Fibroblast of lung (primary cell): ENCODE data around the gene RPS19BP1. TPM values are rescaled to one million over a fixed set of nuclear protein-coding genes. Genes with fewer than 3 reads are reported as not detected.

ENCODE experiments used
- DNase-seq, 2 donors: peaks; one replicate each; pipeline versions ENCODE4 v3.0.0 to v3.0.0-alpha.2; 2010; ENCODE audit warnings: low read depth in 2 of 2
- H2AFZ ChIP-seq: 2 replicates; pipeline ENCODE4 v1.5.1; 2012; ENCODE audit warnings: low read length, control low read depth, inconsistent platforms
- H3K27ac ChIP-seq: 2 replicates; pipeline ENCODE4 v1.5.1; 2011; ENCODE audit warnings: low read length, control low read depth; ENCODE audit not compliant: insufficient read depth
- H3K27me3 ChIP-seq: 2 replicates; pipeline ENCODE4 v1.5.1; 2011; ENCODE audit warnings: mild to moderate bottlenecking, low read length; ENCODE audit not compliant: control insufficient read depth, insufficient read depth
- H3K36me3 ChIP-seq: 2 replicates; pipeline ENCODE4 v1.5.1; 2011; ENCODE audit warnings: low read length; ENCODE audit not compliant: control insufficient read depth, insufficient read depth
- H3K4me1 ChIP-seq: 2 replicates; pipeline ENCODE4 v1.5.1; 2011; ENCODE audit warnings: low read length; ENCODE audit not compliant: control insufficient read depth, insufficient read depth; ENCODE audit errors: extremely low read depth
- H3K4me2 ChIP-seq: 2 replicates; pipeline ENCODE4 v1.5.1; 2011; ENCODE audit warnings: low read length, control low read depth; ENCODE audit not compliant: insufficient read depth; ENCODE audit errors: extremely low read depth
- H3K4me3 ChIP-seq, 4 experiments: fragments of 200-600 bp in 1 of 4; sonication (generic) in 1 of 4; replicated peaks in 1 of 4; 2 replicates each; pipeline ENCODE4 v1.5.1; 2011 to 2016; ENCODE audit warnings: low read length in 4 of 4, low read depth in 3 of 4, mild to moderate bottlenecking in 3 of 4, control low read depth in 2 of 4, inconsistent platforms in 1 of 4, mixed read lengths in 1 of 4; ENCODE audit not compliant: insufficient read depth in 1 of 4; ENCODE audit errors: control extremely low read depth in 1 of 4
- H3K79me2 ChIP-seq: 2 replicates; pipeline ENCODE4 v1.5.1; 2012; ENCODE audit warnings: mild to moderate bottlenecking, low read length, inconsistent platforms; ENCODE audit not compliant: control insufficient read depth, insufficient read depth
- H3K9ac ChIP-seq: 2 replicates; pipeline ENCODE4 v1.5.1; 2011; ENCODE audit warnings: mild to moderate bottlenecking, low read length, control low read depth; ENCODE audit not compliant: insufficient read depth
- H3K9me3 ChIP-seq: 2 replicates; pipeline ENCODE4 v1.5.1; 2012; ENCODE audit warnings: low read depth, low read length; ENCODE audit not compliant: control insufficient read depth, insufficient read depth
- H4K20me1 ChIP-seq: 2 replicates; pipeline ENCODE4 v1.5.1; 2011; ENCODE audit warnings: low read length; ENCODE audit not compliant: control insufficient read depth, insufficient read depth; ENCODE audit errors: extremely low read depth
- EZH2 ChIP-seq: IDR thresholded peaks from 2 replicates; pipeline ENCODE4 v1.5.1; 2012; ENCODE audit warnings: low read length, control low read depth, mild to moderate bottlenecking; ENCODE audit errors: missing control alignments
- polyA plus RNA-seq, 2 donors: library from polyadenylated mRNA; depleted of rRNA in 1 of 2; stranded (reverse) in 1 of 2; unstranded in 1 of 2; fragments of >200 nt; gene quantifications; 2 replicates each; pipeline ENCODE4 v1.2.1, GENCODE V29; 2011 to 2012; ENCODE audit warnings: missing spikeins in 1 of 2
- total RNA-seq: library from RNA; depleted of rRNA; stranded (reverse); fragments of >200 nt; gene quantifications from 2 replicates; pipeline ENCODE4 v1.2.1, GENCODE V29; 2014
- TF ChIP-seq, protein P1 (sequence below), 2 donors: IDR thresholded peaks in 1 of 2; conservative IDR thresholded peaks in 1 of 2; 1 replicate in 1 of 2; 2 replicates in 1 of 2; pipeline ENCODE4 v1.5.1; 2011 to 2012; ENCODE audit warnings: low read length in 2 of 2, control low read depth in 1 of 2, inconsistent platforms in 1 of 2, low read depth in 1 of 2, mild to moderate bottlenecking in 1 of 2

The RPS19BP1 gene
- total and polyA plus RNA-seq, 2 donors (not counting 1 experiment from before 2014, with no cell fraction given): 41.6 to 44.3 TPM

GRCh38 chr22:39502109-39502788 lies 30.3 kb downstream of the RPS19BP1 start, which contains the start of gene MIEF1:
TSS of gene MIEF1 (plus strand) at chr22:39502290. CDS start at chr22:39511295, 9,005 bp downstream.
- Histone ChIP-seq H3K27ac (peak within 1 kb of the TSS; percentile 62), H3K4me1 (peaks cover 13% of the 10 kb centered on the region), H3K4me2 (peak within 1 kb of the TSS; percentile 86), H4K20me1 (no peaks in the 10 kb centered on the region), H3K79me2 (peaks cover 37% of the 10 kb centered on the region), H3K9ac (peak within 1 kb of the TSS; percentile 77), H2AFZ (peak within 1 kb of the TSS; percentile 51), H3K27me3 (no peaks in the 10 kb centered on the region), H3K4me3 (peak within 1 kb of the TSS; percentile 71 to 84 (median 75)), H3K9me3 (no peaks in the 10 kb centered on the region), H3K36me3 (peaks cover 15% of the 10 kb centered on the region)
- peak; percentile 94 to 95 for DNase-seq
- TF ChIP-seq EZH2: no peak

GRCh38 chr22:39501644-39502108 lies 30.9 kb downstream of the RPS19BP1 start:
- H3K9me3 ChIP-seq: no peaks in the 10 kb centered on the region
- peak overlapping the region; percentile 51 for H2AFZ ChIP-seq
- peaks cover 12% of the 10 kb centered on the region for H3K36me3 ChIP-seq
- H3K4me1 ChIP-seq: peaks cover 13% of the 10 kb centered on the region
- no peaks in the 10 kb centered on the region for H4K20me1 ChIP-seq
- H3K27me3 ChIP-seq: no peaks in the 10 kb centered on the region
- H3K4me3 ChIP-seq: peak overlapping the region; percentile 71 to 84 (median 75)
- peak overlapping the region; percentile 62 for H3K27ac ChIP-seq
- no peak for DNase-seq
- peak overlapping the region; percentile 86 for H3K4me2 ChIP-seq
- no peak for TF ChIP-seq EZH2
- TF ChIP-seq, protein P1, sequence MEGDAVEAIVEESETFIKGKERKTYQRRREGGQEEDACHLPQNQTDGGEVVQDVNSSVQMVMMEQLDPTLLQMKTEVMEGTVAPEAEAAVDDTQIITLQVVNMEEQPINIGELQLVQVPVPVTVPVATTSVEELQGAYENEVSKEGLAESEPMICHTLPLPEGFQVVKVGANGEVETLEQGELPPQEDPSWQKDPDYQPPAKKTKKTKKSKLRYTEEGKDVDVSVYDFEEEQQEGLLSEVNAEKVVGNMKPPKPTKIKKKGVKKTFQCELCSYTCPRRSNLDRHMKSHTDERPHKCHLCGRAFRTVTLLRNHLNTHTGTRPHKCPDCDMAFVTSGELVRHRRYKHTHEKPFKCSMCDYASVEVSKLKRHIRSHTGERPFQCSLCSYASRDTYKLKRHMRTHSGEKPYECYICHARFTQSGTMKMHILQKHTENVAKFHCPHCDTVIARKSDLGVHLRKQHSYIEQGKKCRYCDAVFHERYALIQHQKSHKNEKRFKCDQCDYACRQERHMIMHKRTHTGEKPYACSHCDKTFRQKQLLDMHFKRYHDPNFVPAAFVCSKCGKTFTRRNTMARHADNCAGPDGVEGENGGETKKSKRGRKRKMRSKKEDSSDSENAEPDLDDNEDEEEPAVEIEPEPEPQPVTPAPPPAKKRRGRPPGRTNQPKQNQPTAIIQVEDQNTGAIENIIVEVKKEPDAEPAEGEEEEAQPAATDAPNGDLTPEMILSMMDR (conservative IDR thresholded peaks at IDR 0.05 in 1 of 2, IDR thresholded peaks at IDR 0.05 in 1 of 2; ENCODE audit: low read depth in 1 of 2, low read length in 2 of 2): no peak
- H3K79me2 ChIP-seq: peaks cover 34% of the 10 kb centered on the region
- no peak overlapping the region for H3K9ac ChIP-seq

GRCh38 chr22:39500101-39500500 lies 32.4 kb downstream of the RPS19BP1 start:
- no peaks in the 10 kb centered on the region for H3K9me3 ChIP-seq
- H3K4me2 ChIP-seq: no peak overlapping the region
- no peaks in the 10 kb centered on the region for H4K20me1 ChIP-seq
- H3K27me3 ChIP-seq: no peaks in the 10 kb centered on the region
- no peak overlapping the region for H3K4me3 ChIP-seq
- TF ChIP-seq, protein P1 (conservative IDR thresholded peaks at IDR 0.05 in 1 of 2, IDR thresholded peaks at IDR 0.05 in 1 of 2; ENCODE audit: low read depth in 1 of 2, low read length in 2 of 2): no peak
- no peak for TF ChIP-seq EZH2
- H3K9ac ChIP-seq: no peak overlapping the region
- H3K4me1 ChIP-seq: peaks cover 13% of the 10 kb centered on the region
- H2AFZ ChIP-seq: no peak overlapping the region
- H3K36me3 ChIP-seq: peaks cover 10% of the 10 kb centered on the region
- no peak overlapping the region for H3K27ac ChIP-seq
- peaks cover 26% of the 10 kb centered on the region for H3K79me2 ChIP-seq
- DNase-seq: no peak
